ENCODE measurements around the gene MRGPRX3.
"Not testable (repeated sequence)": the region's sequence is repeated elsewhere in the genome, so short reads cannot be mapped to it uniquely, and the experiment has no call there.

The MRGPRX3 gene

DNA sequence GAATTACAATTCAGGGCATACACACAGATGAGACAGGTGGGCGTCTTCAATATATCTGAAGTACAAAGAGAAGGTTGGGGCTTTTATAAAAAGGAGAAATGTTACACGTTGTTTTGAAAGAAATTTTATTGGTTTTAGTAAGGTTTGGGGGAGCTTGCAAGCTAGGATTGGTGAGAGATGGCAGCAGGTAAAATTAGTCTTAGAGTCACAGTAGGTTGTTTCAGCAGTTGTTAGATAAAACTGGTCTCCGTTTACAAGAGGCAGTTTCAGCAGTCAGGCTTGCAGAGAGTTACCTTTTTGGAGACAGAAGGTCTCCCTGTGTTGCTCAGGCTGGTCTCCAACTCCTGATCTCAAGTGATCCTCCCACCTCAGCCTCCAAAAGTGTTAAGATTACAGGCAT, 24.1 kb upstream of the MRGPRX3 start:
- H3K9me3 ChIP-seq (replicated peaks; ENCODE audit: insufficient read depth, low read length), result no peaks in the 10 kb centered on the region
- peaks cover 2% of the 10 kb centered on the region; the same call in 1 of the 2 replicates for H3K36me3 ChIP-seq (replicated peaks; ENCODE audit: insufficient read depth, low read length)
- no peaks in the 10 kb centered on the region for H3K27me3 ChIP-seq (replicated peaks; ENCODE audit: insufficient read depth, low read length)
- no peak overlapping the region for H3K4me2 ChIP-seq (ENCODE audit: low read depth, low read length)
- no peak for DNase-seq
- H3K79me2 ChIP-seq (ENCODE audit: low read length), result peaks cover 27% of the 10 kb centered on the region
- no peak overlapping the region for H3K27ac ChIP-seq (ENCODE audit: low read length)
- no peaks in the 10 kb centered on the region for H4K20me1 ChIP-seq (ENCODE audit: insufficient read depth, low read length)
- H2AFZ ChIP-seq (ENCODE audit: low read length), result no peak overlapping the region
- H3K9me2 ChIP-seq (replicated peaks; ENCODE audit: insufficient read depth, low read length), result no peaks in the 10 kb centered on the region
- H3K4me1 ChIP-seq (ENCODE audit: low read length), result peaks cover 11% of the 10 kb centered on the region; the same call in 1 of the 2 replicates
- TF ChIP-seq EZH2phosphoT487 (IDR thresholded peaks at IDR 0.05; ENCODE audit: low read length), result no peak
- no peak for TF ChIP-seq EZH2 (optimal IDR thresholded peaks at IDR 0.05; ENCODE audit: low read depth, low read length)
- TF ChIP-seq, protein P1, sequence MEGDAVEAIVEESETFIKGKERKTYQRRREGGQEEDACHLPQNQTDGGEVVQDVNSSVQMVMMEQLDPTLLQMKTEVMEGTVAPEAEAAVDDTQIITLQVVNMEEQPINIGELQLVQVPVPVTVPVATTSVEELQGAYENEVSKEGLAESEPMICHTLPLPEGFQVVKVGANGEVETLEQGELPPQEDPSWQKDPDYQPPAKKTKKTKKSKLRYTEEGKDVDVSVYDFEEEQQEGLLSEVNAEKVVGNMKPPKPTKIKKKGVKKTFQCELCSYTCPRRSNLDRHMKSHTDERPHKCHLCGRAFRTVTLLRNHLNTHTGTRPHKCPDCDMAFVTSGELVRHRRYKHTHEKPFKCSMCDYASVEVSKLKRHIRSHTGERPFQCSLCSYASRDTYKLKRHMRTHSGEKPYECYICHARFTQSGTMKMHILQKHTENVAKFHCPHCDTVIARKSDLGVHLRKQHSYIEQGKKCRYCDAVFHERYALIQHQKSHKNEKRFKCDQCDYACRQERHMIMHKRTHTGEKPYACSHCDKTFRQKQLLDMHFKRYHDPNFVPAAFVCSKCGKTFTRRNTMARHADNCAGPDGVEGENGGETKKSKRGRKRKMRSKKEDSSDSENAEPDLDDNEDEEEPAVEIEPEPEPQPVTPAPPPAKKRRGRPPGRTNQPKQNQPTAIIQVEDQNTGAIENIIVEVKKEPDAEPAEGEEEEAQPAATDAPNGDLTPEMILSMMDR (IDR thresholded peaks at IDR 0.05; ENCODE audit: low read length), result no peak
- no peaks in the 10 kb centered on the region for H3F3A ChIP-seq (ENCODE audit: insufficient read depth, low read length)
- H3K9ac ChIP-seq (ENCODE audit: low read length), result no peak overlapping the region
- no peak overlapping the region for H3K4me3 ChIP-seq (ENCODE audit: low read length)

- TF ChIP-seq, protein P1 (IDR thresholded peaks at IDR 0.05; ENCODE audit: low read length), result no peak
- TF ChIP-seq EZH2 (optimal IDR thresholded peaks at IDR 0.05; ENCODE audit: low read depth, low read length), result no peak
- TF ChIP-seq EZH2phosphoT487 (IDR thresholded peaks at IDR 0.05; ENCODE audit: low read length), result no peak
- DNase-seq, result no peak
These were observed 21.4 kb upstream of the MRGPRX3 start for GRCh38 chr11:18111005-18111404.

DNA sequence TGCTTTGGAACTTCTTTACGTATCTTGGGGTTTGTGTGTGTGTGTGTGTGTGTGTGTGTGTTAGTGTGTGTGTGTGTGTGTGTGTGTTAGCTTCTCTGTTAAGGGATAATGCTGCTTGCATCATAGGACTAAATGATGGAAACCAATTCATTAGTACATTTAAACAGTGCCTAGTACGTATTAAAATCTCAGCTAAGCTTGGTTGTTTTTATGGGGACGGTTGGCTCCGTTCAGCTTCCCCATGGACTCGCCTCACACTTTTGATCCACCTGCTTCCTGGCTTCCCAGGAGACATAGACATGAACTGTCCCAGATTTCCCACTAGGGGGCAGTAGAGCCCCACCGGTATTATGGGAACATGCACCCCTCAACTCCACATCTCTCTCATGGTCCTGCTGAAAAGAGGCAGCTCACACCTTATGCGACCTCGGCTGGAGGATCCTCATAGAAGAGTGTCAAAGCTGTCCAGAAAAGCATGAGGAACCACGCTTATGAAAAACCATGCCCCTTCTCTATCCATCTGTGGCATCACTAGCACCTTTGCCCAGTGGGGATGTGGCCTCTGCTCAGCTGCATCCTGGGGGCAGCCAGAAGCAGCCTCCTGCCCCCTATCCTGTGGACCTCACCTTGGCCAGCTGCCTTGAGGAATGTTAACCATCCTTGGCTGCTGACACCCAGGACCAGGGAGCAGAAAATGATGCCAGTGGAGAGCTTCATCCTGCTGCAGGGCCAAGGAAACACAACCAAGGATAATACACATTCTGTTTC, 16.8 kb upstream of the MRGPRX3 start:
- peak overlapping the region; percentile 19; the same call in 1 of the 2 replicates for H3K4me2 ChIP-seq (ENCODE audit: low read depth, low read length)

More at GRCh38 chr11:18111005-18111404, 21.4 kb upstream of the MRGPRX3 start:
- Histone ChIP-seq H3K79me2 (ENCODE audit: low read length) (0 out of 2 replicates have a peak, but pooled peaks cover under 1% of the 10 kb centered on the region), H3K4me2 (ENCODE audit: low read depth, low read length) (no peak overlapping the region), H3K9me2 (replicated peaks; ENCODE audit: insufficient read depth, low read length) (no peaks in the 10 kb centered on the region), H2AFZ (ENCODE audit: low read length) (no peak overlapping the region), H3F3A (ENCODE audit: insufficient read depth, low read length) (no peaks in the 10 kb centered on the region), H3K4me3 (ENCODE audit: low read length) (no peak overlapping the region), H3K9ac (ENCODE audit: low read length) (no peak overlapping the region), H3K36me3 (replicated peaks; ENCODE audit: insufficient read depth, low read length) (no peaks in the 10 kb centered on the region), H3K27me3 (replicated peaks; ENCODE audit: insufficient read depth, low read length) (no peaks in the 10 kb centered on the region), H4K20me1 (ENCODE audit: insufficient read depth, low read length) (no peaks in the 10 kb centered on the region), H3K4me1 (ENCODE audit: low read length) (0 out of 2 replicates have a peak, but pooled peaks cover 5% of the 10 kb centered on the region), H3K27ac (ENCODE audit: low read length) (no peak overlapping the region), H3K9me3 (replicated peaks; ENCODE audit: insufficient read depth, low read length) (no peaks in the 10 kb centered on the region)

GRCh38 chr11:18121331-18121828, 11.0 kb upstream of the MRGPRX3 start:
- not testable (repeated sequence) for DNase-seq; H3K36me3 ChIP-seq (replicated peaks; ENCODE audit: insufficient read depth, low read length); H2AFZ ChIP-seq (ENCODE audit: low read length)

More for the DNA sequence above, 16.8 kb upstream of the MRGPRX3 start:
- Histone ChIP-seq H3K4me1 (ENCODE audit: low read length) (no peaks in the 10 kb centered on the region), H3K27me3 (replicated peaks; ENCODE audit: insufficient read depth, low read length) (no peaks in the 10 kb centered on the region), H3K36me3 (replicated peaks; ENCODE audit: insufficient read depth, low read length) (no peaks in the 10 kb centered on the region), H3K79me2 (ENCODE audit: low read length) (no peaks in the 10 kb centered on the region), H3K9me2 (replicated peaks; ENCODE audit: insufficient read depth, low read length) (no peaks in the 10 kb centered on the region), H3F3A (ENCODE audit: insufficient read depth, low read length) (no peaks in the 10 kb centered on the region), H3K9me3 (replicated peaks; ENCODE audit: insufficient read depth, low read length) (no peaks in the 10 kb centered on the region), H3K27ac (ENCODE audit: low read length) (no peak overlapping the region), H2AFZ (ENCODE audit: low read length) (no peak overlapping the region), H4K20me1 (ENCODE audit: insufficient read depth, low read length) (no peaks in the 10 kb centered on the region), H3K9ac (ENCODE audit: low read length) (no peak overlapping the region), H3K4me3 (ENCODE audit: low read length) (no peak overlapping the region)
- peak; percentile 62 for DNase-seq
- TF ChIP-seq EZH2phosphoT487 (IDR thresholded peaks at IDR 0.05; ENCODE audit: low read length), result no peak
- TF ChIP-seq, protein P1 (IDR thresholded peaks at IDR 0.05; ENCODE audit: low read length), result peak; percentile 93

GRCh38 chr11:18131115-18131514, 1.3 kb upstream of the MRGPRX3 start:
- not testable (repeated sequence) for H3K9me3 ChIP-seq (replicated peaks; ENCODE audit: insufficient read depth, low read length); DNase-seq; H4K20me1 ChIP-seq (ENCODE audit: insufficient read depth, low read length); H3K79me2 ChIP-seq (ENCODE audit: low read length); H2AFZ ChIP-seq (ENCODE audit: low read length); H3K4me2 ChIP-seq (ENCODE audit: low read depth, low read length); H3K9me2 ChIP-seq (replicated peaks; ENCODE audit: insufficient read depth, low read length); H3K4me3 ChIP-seq (ENCODE audit: low read length); H3K9ac ChIP-seq (ENCODE audit: low read length); H3F3A ChIP-seq (ENCODE audit: insufficient read depth, low read length); H3K4me1 ChIP-seq (ENCODE audit: low read length); H3K36me3 ChIP-seq (replicated peaks; ENCODE audit: insufficient read depth, low read length); H3K27me3 ChIP-seq (replicated peaks; ENCODE audit: insufficient read depth, low read length); H3K27ac ChIP-seq (ENCODE audit: low read length)

More at GRCh38 chr11:18121331-18121828, 11.0 kb upstream of the MRGPRX3 start:
- not testable (repeated sequence) for H3K27me3 ChIP-seq (replicated peaks; ENCODE audit: insufficient read depth, low read length); H3K4me3 ChIP-seq (ENCODE audit: low read length); H3K4me2 ChIP-seq (ENCODE audit: low read depth, low read length); H3K27ac ChIP-seq (ENCODE audit: low read length); H3K4me1 ChIP-seq (ENCODE audit: low read length); H3K9me2 ChIP-seq (replicated peaks; ENCODE audit: insufficient read depth, low read length); H3K9ac ChIP-seq (ENCODE audit: low read length); H4K20me1 ChIP-seq (ENCODE audit: insufficient read depth, low read length); H3K9me3 ChIP-seq (replicated peaks; ENCODE audit: insufficient read depth, low read length); H3K79me2 ChIP-seq (ENCODE audit: low read length); H3F3A ChIP-seq (ENCODE audit: insufficient read depth, low read length)
